Adrenal gland (tissue), 12 donors: ENCODE results near the gene RAD23B. TPM values are rescaled to one million over a fixed set of nuclear protein-coding genes. Genes with fewer than 3 reads are reported as not detected.
"Not testable (repeated sequence)": the region's sequence is repeated elsewhere in the genome, so short reads cannot be mapped to it uniquely, and the experiment has no call there.

ENCODE experiments used
- DNase-seq, 7 donors: peaks; one replicate each; pipeline ENCODE4 v3.0.0-alpha.2; 2019 to 2020
- H3K27ac ChIP-seq, 5 donors: fragments of 200-600 bp; sonication (generic) in 4 of 5; 1 replicate in 3 of 5; 2 replicates in 2 of 5; pipeline versions ENCODE4 v1.5.1 to v1.8.0; 2016 to 2020; ENCODE audit warnings: mild to moderate bottlenecking in 1 of 5
- H3K27me3 ChIP-seq: fragments of 200-600 bp; 2 replicates; pipeline ENCODE4 v1.8.0; 2021
- H3K36me3 ChIP-seq, 2 donors: fragments of 200-600 bp; replicated peaks in 1 of 2; 1 replicate in 1 of 2; 2 replicates in 1 of 2; pipeline versions ENCODE4 v1.5.1 to v1.8.0; 2018 to 2022
- H3K4me1 ChIP-seq, 2 donors: fragments of 200-600 bp; replicated peaks in 1 of 2; 1 replicate in 1 of 2; 2 replicates in 1 of 2; pipeline versions ENCODE4 v1.5.1 to v1.8.0; 2018 to 2021
- H3K4me3 ChIP-seq, 4 donors: fragments of 200-600 bp; sonication (generic) in 3 of 4; one replicate each; pipeline ENCODE4 v1.5.1; 2016 to 2018
- H3K9me3 ChIP-seq, 3 donors: fragments of 200-600 bp; sonication (generic) in 1 of 3; replicated peaks in 1 of 3; 1 replicate in 2 of 3; 2 replicates in 1 of 3; pipeline versions ENCODE4 v1.5.1 to v1.8.0; 2016 to 2021
- POLR2A ChIP-seq, 2 donors: fragments of 450-650 bp; IDR thresholded peaks; one replicate each; pipeline ENCODE4 v1.6.1; 2017; ENCODE audit warnings: antibody characterized with exemption in 2 of 2, mild to moderate bottlenecking in 2 of 2, moderate library complexity in 1 of 2
- WGBS, 4 donors: extraction: QIAGEN DNeasy Blood & Tissue Kit in 2 of 4; methylation state at CpG; one replicate each; pipeline versions ENCODE4 v1.1.5 to v1.1.7; 2013 to 2017; 5-methylcytosine and 5-hydroxymethylcytosine counted together
- intact Hi-C, 2 donors: fragments of 100-400 bp; cut with DNase I; formaldehyde crosslinking; loops; one replicate each; pipeline versions ENCODE4 v1.14.1 to v1.15.0; 2022 to 2023
- polyA plus RNA-seq, 3 donors: library from polyadenylated mRNA; stranded (reverse); fragments of 200-250 nt in 2 of 3; fragments of 350-450 nt in 1 of 3; fragmentation: Illumina TruSeq in 1 of 3; extraction: RNeasy Lipid Tissue Mini Kit (QIAGEN cat#74804) in 1 of 3; gene quantifications; one replicate each; pipeline ENCODE4 v1.2.3, GENCODE V29; 2013 to 2014
- total RNA-seq, 9 donors: library from RNA; depleted of rRNA in 4 of 9; stranded (reverse); fragments of >200 nt in 4 of 9; fragments of 120-200 nt in 1 of 9; fragmentation: NEBNext Ultra II Directional in 1 of 9; extraction: Animal tissue kit (Norgen Biotek cat#: 25700) in 1 of 9; gene quantifications; one replicate each; pipeline versions ENCODE4 v1.1.0 to v1.2.4, GENCODE V29; 2013 to 2023
- TF ChIP-seq, protein P1 (sequence below), 6 experiments: fragments of 450-650 bp in 4 of 6; fragments of 200-600 bp in 2 of 6; sonication (generic) in 1 of 6; IDR thresholded peaks; 1 replicate in 5 of 6; 2 replicates in 1 of 6; pipeline versions ENCODE4 v1.5.1 to v1.8.0; 2016 to 2021; ENCODE audit warnings: antibody characterized with exemption in 6 of 6, mild to moderate bottlenecking in 2 of 6, moderate library complexity in 1 of 6
- donor health status: healthy with polysubstance abuse.
- donor health status: Bipolar disorder and iron deficiency.
- donor health status: DM: yes; HTN: yes; CAD: no.
- donor health status: DM: no; HTN: no; CAD: no.
- donor health status: DM: no; HTN: no; CAD: no.
- donor health status: DM: yes; HTN: yes; CAD: no.

Gene RAD23B
- total and polyA plus RNA-seq, 12 donors, result 31.7 to 222 (median 75.4) TPM

DNA sequence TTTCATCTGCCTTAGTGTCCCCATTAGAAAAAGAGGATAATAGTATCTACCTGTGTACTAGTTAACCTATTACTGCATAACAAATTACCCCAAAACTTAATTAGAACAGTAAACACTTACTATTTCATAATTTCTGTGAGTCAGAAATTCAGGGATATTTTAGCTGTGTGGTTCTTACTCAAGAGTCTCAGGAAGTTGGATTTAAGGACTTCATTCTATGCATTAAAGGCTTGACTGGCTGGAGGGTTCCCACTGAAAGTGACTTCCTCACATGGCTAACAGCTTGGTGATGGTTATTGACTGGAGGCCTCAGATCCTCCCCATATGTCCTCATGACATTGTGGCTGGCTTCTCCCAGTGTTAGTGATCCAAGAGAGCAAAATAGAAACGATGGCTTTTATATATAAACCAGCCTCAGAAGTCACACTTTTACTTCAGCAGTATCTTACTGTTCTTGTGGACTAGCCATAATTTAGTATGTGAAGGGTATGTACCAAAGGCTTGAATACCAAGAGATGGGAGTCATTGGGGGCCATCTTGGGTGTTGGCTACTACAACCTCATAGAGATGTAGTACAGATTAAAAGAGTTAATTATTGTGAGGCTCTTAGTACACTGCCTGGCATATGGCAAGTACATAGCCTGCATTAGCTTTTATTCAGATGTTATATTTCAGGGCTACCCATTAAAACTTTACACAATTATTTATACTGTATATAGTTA, 9.9 kb downstream of the RAD23B start:
- H3K4me3 ChIP-seq, result peak overlapping the region in 1 of 4 donors; percentile 11
- intact Hi-C loops, result no loop called here
- no peak for DNase-seq
- H3K27me3 ChIP-seq, result no peaks in the 10 kb centered on the region
- H3K9me3 ChIP-seq, result no peaks in the 10 kb centered on the region
- TF ChIP-seq, protein P1, sequence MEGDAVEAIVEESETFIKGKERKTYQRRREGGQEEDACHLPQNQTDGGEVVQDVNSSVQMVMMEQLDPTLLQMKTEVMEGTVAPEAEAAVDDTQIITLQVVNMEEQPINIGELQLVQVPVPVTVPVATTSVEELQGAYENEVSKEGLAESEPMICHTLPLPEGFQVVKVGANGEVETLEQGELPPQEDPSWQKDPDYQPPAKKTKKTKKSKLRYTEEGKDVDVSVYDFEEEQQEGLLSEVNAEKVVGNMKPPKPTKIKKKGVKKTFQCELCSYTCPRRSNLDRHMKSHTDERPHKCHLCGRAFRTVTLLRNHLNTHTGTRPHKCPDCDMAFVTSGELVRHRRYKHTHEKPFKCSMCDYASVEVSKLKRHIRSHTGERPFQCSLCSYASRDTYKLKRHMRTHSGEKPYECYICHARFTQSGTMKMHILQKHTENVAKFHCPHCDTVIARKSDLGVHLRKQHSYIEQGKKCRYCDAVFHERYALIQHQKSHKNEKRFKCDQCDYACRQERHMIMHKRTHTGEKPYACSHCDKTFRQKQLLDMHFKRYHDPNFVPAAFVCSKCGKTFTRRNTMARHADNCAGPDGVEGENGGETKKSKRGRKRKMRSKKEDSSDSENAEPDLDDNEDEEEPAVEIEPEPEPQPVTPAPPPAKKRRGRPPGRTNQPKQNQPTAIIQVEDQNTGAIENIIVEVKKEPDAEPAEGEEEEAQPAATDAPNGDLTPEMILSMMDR (IDR thresholded peaks at IDR 0.05), result no peak
- TF ChIP-seq POLR2A (IDR thresholded peaks at IDR 0.05), result no peak
- no peaks in the 10 kb centered on the region for H3K36me3 ChIP-seq
- H3K4me1 ChIP-seq, result peaks cover 38 to 61% of the 10 kb centered on the region in 2 donors
- 42 to 86% (median 80%) methylated on average over 1 of the region's 1 CpG for WGBS, 4 donors
- H3K27ac ChIP-seq, result peak overlapping the region in 4 of 5 donors; percentile 22 to 61 (median 40)

DNA sequence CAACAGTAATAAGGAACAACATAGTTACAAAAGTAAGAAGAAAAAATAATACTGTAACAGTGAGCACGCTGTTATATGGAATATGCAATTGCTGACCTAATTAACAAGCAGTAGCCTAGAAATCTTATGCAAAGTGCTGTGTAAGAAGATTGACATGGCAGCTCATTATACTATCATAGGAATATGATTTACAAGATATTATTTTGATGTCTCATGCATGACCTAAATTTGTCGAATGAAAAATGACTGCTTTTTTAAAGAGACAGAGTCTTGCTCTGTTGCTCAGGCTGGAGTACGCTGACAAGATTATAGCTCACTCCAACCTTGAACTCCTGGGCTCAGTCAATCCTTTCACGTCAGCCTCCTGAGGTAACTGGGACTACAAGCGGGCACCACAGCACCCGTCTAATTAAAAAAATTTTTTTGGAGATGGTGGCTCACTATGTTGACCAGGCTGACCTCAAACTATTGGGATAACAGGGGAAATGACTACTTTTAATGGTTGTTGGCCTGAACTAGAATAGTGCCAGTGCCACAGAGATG, 10.5 kb downstream of the RAD23B start:
- peaks cover 32 to 56% of the 10 kb centered on the region in 2 donors for H3K4me1 ChIP-seq
- WGBS, 4 donors, result 41 to 75% (median 51%) methylated on average over 6 of the region's 6 CpGs
- intact Hi-C loops, result no loop called here

DNA sequence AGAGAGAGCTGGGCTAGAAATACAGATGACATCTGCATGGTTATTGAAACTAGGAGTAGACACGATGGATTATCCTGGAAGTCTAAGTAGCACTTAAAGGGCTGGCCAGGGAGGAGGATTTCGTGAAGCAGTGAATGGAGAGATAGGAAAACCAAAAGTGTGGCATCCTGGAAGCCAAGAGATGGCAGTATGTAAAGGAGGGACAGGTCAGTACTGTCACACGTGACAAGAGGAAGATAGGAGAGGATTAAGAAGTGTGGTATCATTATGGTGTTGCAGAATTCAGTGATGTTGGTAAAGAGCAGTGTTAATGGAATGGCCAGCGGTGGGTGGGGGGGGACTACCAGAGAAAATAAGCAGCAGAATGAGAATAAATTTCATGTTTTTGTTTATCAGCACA, 11.7 kb downstream of the RAD23B start:
- peaks cover 31 to 60% of the 10 kb centered on the region in 2 donors for H3K4me1 ChIP-seq
- H3K27ac ChIP-seq, result peak overlapping the region in 1 of 5 donors; percentile 54
- 60 to 74% (median 66%) methylated on average over 4 of the region's 4 CpGs for WGBS, 4 donors
- intact Hi-C loops, result no loop called here
- no peak overlapping the region for H3K4me3 ChIP-seq
- H3K36me3 ChIP-seq, result no peaks in the 10 kb centered on the region
- TF ChIP-seq POLR2A (IDR thresholded peaks at IDR 0.05), result no peak
- TF ChIP-seq, protein P1 (IDR thresholded peaks at IDR 0.05), result no peak
- DNase-seq, result no peak
- H3K27me3 ChIP-seq, result no peaks in the 10 kb centered on the region
- no peaks in the 10 kb centered on the region for H3K9me3 ChIP-seq

More for the DNA sequence above, 10.5 kb downstream of the RAD23B start:
- H3K4me3 ChIP-seq, result peak overlapping the region in 1 of 4 donors; percentile 11
- H3K9me3 ChIP-seq, result no peaks in the 10 kb centered on the region
- no peak for TF ChIP-seq POLR2A (IDR thresholded peaks at IDR 0.05)
- TF ChIP-seq, protein P1 (IDR thresholded peaks at IDR 0.05), result no peak
- DNase-seq, result peak in 6 of 7 donors; percentile 31 to 73 (median 59)
- H3K27ac ChIP-seq, result peak overlapping the region in 4 of 5 donors; percentile 25 to 61 (median 40)
- H3K27me3 ChIP-seq, result no peaks in the 10 kb centered on the region
- no peaks in the 10 kb centered on the region for H3K36me3 ChIP-seq

DNA sequence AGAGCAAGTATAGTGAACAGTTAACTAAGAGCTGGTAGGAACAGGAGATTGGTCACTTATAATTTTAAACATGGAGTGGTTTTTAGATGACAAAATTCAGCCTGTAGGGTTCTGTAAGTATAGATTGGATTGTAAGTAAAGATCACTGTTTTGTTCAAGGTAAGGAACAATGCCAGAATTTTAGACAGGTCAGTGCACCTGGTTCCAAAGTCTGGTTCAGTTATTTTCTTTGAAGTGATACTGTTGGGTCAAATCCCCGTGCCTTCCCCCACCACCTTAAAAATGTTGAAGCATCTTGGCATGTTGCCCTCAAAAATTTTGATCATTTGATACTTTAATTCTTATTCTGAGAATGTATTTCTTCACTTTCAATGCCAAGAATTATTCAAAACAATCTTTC, 12.9 kb downstream of the RAD23B start:
- no peaks in the 10 kb centered on the region for H3K27me3 ChIP-seq
- WGBS, 4 donors, result 24 to 52% (median 34%) methylated on average over 1 of the region's 1 CpG
- intact Hi-C loops, result no loop called here
- no peaks in the 10 kb centered on the region for H3K36me3 ChIP-seq
- TF ChIP-seq POLR2A (IDR thresholded peaks at IDR 0.05), result no peak
- TF ChIP-seq, protein P1 (IDR thresholded peaks at IDR 0.05), result no peak
- no peaks in the 10 kb centered on the region for H3K9me3 ChIP-seq
- DNase-seq, result no peak
- H3K4me1 ChIP-seq, result peaks cover 34 to 60% of the 10 kb centered on the region in 2 donors
- H3K27ac ChIP-seq, result peak overlapping the region in 3 of 5 donors; percentile 15 to 50 (median 34)
- H3K4me3 ChIP-seq, result no peak overlapping the region

DNA sequence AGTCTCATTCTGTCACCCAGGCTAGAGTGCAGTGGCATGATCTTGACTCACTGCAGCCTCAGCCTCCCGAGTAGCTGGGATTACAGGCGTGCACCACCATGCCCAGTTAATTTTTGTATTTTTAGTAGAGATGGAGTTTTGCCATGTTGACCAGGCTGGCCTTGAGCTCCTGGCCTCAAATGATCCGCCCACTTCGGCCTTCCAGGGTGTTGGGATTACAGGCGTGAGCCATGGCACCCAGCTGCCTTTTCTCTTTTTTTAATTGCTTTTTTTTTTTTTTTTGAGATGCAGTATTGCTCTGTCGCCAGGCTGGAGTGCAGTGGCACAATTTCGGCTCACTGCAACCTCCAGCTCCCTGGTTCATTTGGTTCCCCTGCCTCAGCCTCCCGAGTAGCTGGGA, 13.5 kb downstream of the RAD23B start:
- H3K9me3 ChIP-seq, H3K36me3 ChIP-seq, H3K27me3 ChIP-seq, intact Hi-C loops, H3K4me3 ChIP-seq: not testable (repeated sequence)
- H3K27ac ChIP-seq, result peak overlapping the region in 1 of 5 donors; percentile 34
- 59 to 76% (median 69%) methylated on average over 8 of the region's 8 CpGs for WGBS, 4 donors
- DNase-seq, result peak in 2 of 7 donors; percentile 35 to 37
- H3K4me1 ChIP-seq, result peaks cover 40 to 63% of the 10 kb centered on the region in 2 donors
